HEK293 (cell line): ENCODE measurements around the gene TMEM244.
A peak's percentile ranks its signal among the peaks of the same experiment; 100 is the strongest.

Experiments
- BCL11A ChIP-seq: fragments of 450-650 bp; formaldehyde crosslinking; IDR thresholded peaks from 2 replicates; pipeline ENCODE4 v1.5.1; 2016; ENCODE audit warnings: low read depth, missing biosample characterization, missing genetic modification characterization
- FEZF1 ChIP-seq: fragments of 450-650 bp; formaldehyde crosslinking; IDR thresholded peaks from 2 replicates; pipeline ENCODE4 v1.5.1; 2016; ENCODE audit warnings: missing biosample characterization, missing genetic modification characterization
- HOXD13 ChIP-seq: sonication (generic); formaldehyde crosslinking; IDR thresholded peaks from 2 replicates; pipeline ENCODE4 v1.8.0; 2022; ENCODE audit warnings: missing genetic modification reagents, borderline replicate concordance
- REPIN1 ChIP-seq: fragments of 450-650 bp; formaldehyde crosslinking; IDR thresholded peaks from 2 replicates; pipeline ENCODE4 v1.5.1; 2017; ENCODE audit warnings: missing biosample characterization, missing genetic modification characterization, low read depth
- SCRT2 ChIP-seq: fragments of 450-650 bp; formaldehyde crosslinking; IDR thresholded peaks from 2 replicates; pipeline ENCODE4 v1.5.1; 2016; ENCODE audit warnings: missing biosample characterization, missing genetic modification characterization
- TSHZ1 ChIP-seq: fragments of 450-650 bp; formaldehyde crosslinking; IDR thresholded peaks from 2 replicates; pipeline ENCODE4 v1.5.1; 2016; ENCODE audit warnings: missing biosample characterization, missing genetic modification characterization, borderline replicate concordance
- ZBTB21 ChIP-seq: fragments of 450-650 bp; formaldehyde crosslinking; IDR thresholded peaks from 2 replicates; pipeline ENCODE4 v1.5.1; 2017; ENCODE audit warnings: missing biosample characterization, missing genetic modification characterization
- ZEB2 ChIP-seq: fragments of 450-650 bp; formaldehyde crosslinking; IDR thresholded peaks from 2 replicates; pipeline ENCODE4 v1.5.1; 2016; ENCODE audit warnings: missing biosample characterization, missing genetic modification characterization
- ZNF148 ChIP-seq: fragments of 450-650 bp; formaldehyde crosslinking; IDR thresholded peaks from 2 replicates; pipeline ENCODE4 v1.5.0; 2017; ENCODE audit warnings: missing biosample characterization, missing genetic modification characterization, borderline replicate concordance
- ZNF174 ChIP-seq: fragments of 450-650 bp; formaldehyde crosslinking; IDR thresholded peaks from 2 replicates; pipeline ENCODE4 v1.5.0; 2017; ENCODE audit warnings: missing biosample characterization, mild to moderate bottlenecking, missing genetic modification characterization
- ZNF184 ChIP-seq: fragments of 450-650 bp; IDR thresholded peaks from 2 replicates; pipeline ENCODE4 v1.5.1; 2018; ENCODE audit warnings: missing biosample characterization, mild to moderate bottlenecking, missing genetic modification characterization
- ZNF202 ChIP-seq: fragments of 450-650 bp; formaldehyde crosslinking; IDR thresholded peaks from 2 replicates; pipeline ENCODE4 v1.5.1; 2016; ENCODE audit warnings: missing biosample characterization, missing genetic modification characterization, borderline replicate concordance
- ZNF24 ChIP-seq: fragments of 450-650 bp; formaldehyde crosslinking; IDR thresholded peaks from 2 replicates; pipeline ENCODE4 v1.5.1; 2016; ENCODE audit warnings: missing biosample characterization, missing genetic modification characterization
- ZNF324 ChIP-seq: fragments of 450-650 bp; formaldehyde crosslinking; IDR thresholded peaks from 2 replicates; pipeline ENCODE4 v1.5.1; 2016; ENCODE audit warnings: missing biosample characterization, missing genetic modification characterization
- ZNF362 ChIP-seq: fragments of 450-650 bp; formaldehyde crosslinking; IDR thresholded peaks from 2 replicates; pipeline ENCODE4 v1.5.1; 2016; ENCODE audit warnings: missing biosample characterization, missing genetic modification characterization
- ZNF37A ChIP-seq: fragments of 450-650 bp; IDR thresholded peaks from 2 replicates; pipeline ENCODE4 v1.5.1; 2018; ENCODE audit warnings: missing biosample characterization, missing genetic modification characterization
- ZNF391 ChIP-seq: fragments of 450-650 bp; formaldehyde crosslinking; IDR thresholded peaks from 2 replicates; pipeline ENCODE4 v1.5.1; 2016; ENCODE audit warnings: low read depth, missing biosample characterization, missing genetic modification characterization, borderline replicate concordance
- ZNF416 ChIP-seq: fragments of 450-650 bp; formaldehyde crosslinking; IDR thresholded peaks from 2 replicates; pipeline ENCODE4 v1.5.1; 2016; ENCODE audit warnings: missing biosample characterization, missing genetic modification characterization
- ZNF449 ChIP-seq: fragments of 450-650 bp; formaldehyde crosslinking; IDR thresholded peaks from 2 replicates; pipeline ENCODE4 v1.5.1; 2017; ENCODE audit warnings: missing biosample characterization, mild to moderate bottlenecking, missing genetic modification characterization, moderate library complexity
- ZNF558 ChIP-seq: fragments of 450-650 bp; formaldehyde crosslinking; IDR thresholded peaks from 2 replicates; pipeline ENCODE4 v1.5.1; 2016; ENCODE audit warnings: missing biosample characterization, missing genetic modification characterization
- ZNF580 ChIP-seq: fragments of 450-650 bp; formaldehyde crosslinking; IDR thresholded peaks from 2 replicates; pipeline ENCODE4 v1.5.1; 2016; ENCODE audit warnings: missing biosample characterization, missing genetic modification characterization
- ZNF624 ChIP-seq: fragments of 450-650 bp; formaldehyde crosslinking; IDR thresholded peaks from 2 replicates; pipeline ENCODE4 v1.5.1; 2017; ENCODE audit warnings: missing biosample characterization, missing genetic modification characterization
- ZNF629 ChIP-seq: fragments of 450-650 bp; formaldehyde crosslinking; IDR thresholded peaks from 2 replicates; pipeline ENCODE4 v1.5.1; 2017; ENCODE audit warnings: missing biosample characterization, missing genetic modification characterization
- ZNF692 ChIP-seq: fragments of 450-650 bp; formaldehyde crosslinking; IDR thresholded peaks from 2 replicates; pipeline ENCODE4 v1.5.1; 2016; ENCODE audit warnings: missing biosample characterization, missing genetic modification characterization
- ZSCAN16 ChIP-seq: fragments of 450-650 bp; formaldehyde crosslinking; IDR thresholded peaks from 2 replicates; pipeline ENCODE4 v1.5.1; 2016; ENCODE audit warnings: missing biosample characterization, missing genetic modification characterization
- ZXDB ChIP-seq: fragments of 450-650 bp; formaldehyde crosslinking; IDR thresholded peaks from 2 replicates; pipeline ENCODE4 v1.5.1; 2016; ENCODE audit warnings: missing biosample characterization, missing genetic modification characterization

The TMEM244 gene

GRCh38 chr6:129853996-129854711 is 7.0 kb downstream of the TMEM244 start (continued):
- TF ChIP-seq ZNF362 (tag by site-specific recombination) (peak; percentile 72), REPIN1 (tag by site-specific recombination) (no peak), ZNF629 (tag by site-specific recombination) (peak; percentile 81), ZNF580 (tag by site-specific recombination) (0 out of 2 replicates have a peak, but pooled peaks have one; percentile 29), ZNF202 (no peak), ZNF692 (0 out of 2 replicates have a peak, but pooled peaks have one; percentile 24), ZNF148 (tag by site-specific recombination) (no peak), ZNF558 (tag by site-specific recombination) (peak; percentile 54; the same call in 1 of the 2 replicates), FEZF1 (tag by site-specific recombination) (peak; percentile 76), HOXD13 (CRISPR knock-in tag) (no peak), ZNF184 (0 out of 2 replicates have a peak, but pooled peaks have one; percentile 55), ZXDB (peak; percentile 63; the same call in 1 of the 2 replicates), ZNF416 (tag by site-specific recombination) (no peak), BCL11A (0 out of 2 replicates have a peak, but pooled peaks have one; percentile 35), TSHZ1 (peak; percentile 57; the same call in 1 of the 2 replicates), ZNF391 (tag by site-specific recombination) (peak; percentile 57; the same call in 1 of the 2 replicates), SCRT2 (no peak), ZNF449 (tag by site-specific recombination) (no peak), ZNF37A (tag by site-specific recombination) (peak; percentile 24; the same call in 1 of the 2 replicates), ZSCAN16 (tag by site-specific recombination) (no peak), ZNF624 (tag by site-specific recombination) (no peak), ZBTB21 (tag by site-specific recombination) (no peak), ZNF24 (tag by site-specific recombination) (0 out of 2 replicates have a peak, but pooled peaks have one; percentile 44), ZEB2 (peak; percentile 35; the same call in 1 of the 2 replicates), ZNF174 (tag by site-specific recombination) (0 out of 2 replicates have a peak, but pooled peaks have one; percentile 68), ZNF324 (tag by site-specific recombination) (no peak)
- TF ChIP-seq, all 188 proteins: peak for 28
